NOMO-1 treated with DMSO at 0.1 percent for 48 hours (cell line): ENCODE measurements around the gene SOBP.
"Not testable (repeated sequence)": the region's sequence is repeated elsewhere in the genome, so short reads cannot be mapped to it uniquely, and the experiment has no call there.

ENCODE experiments used
- DNase-seq: peaks from one replicate; lab custom pipeline; 2025; ENCODE audit not compliant: unreplicated experiment; lab: John Stamatoyannopoulos, UW

The SOBP gene

GRCh38 chr6:107489636-107490565 lies at the start of gene SOBP:
Gene SOBP, plus strand, starts transcription at chr6:107490117. Its CDS starts 500 bp downstream, at chr6:107490617.
- DNase-seq = peak; percentile 26

- no peak for DNase-seq
Measured at GRCh38 chr6:107440936-107441335, 49.0 kb upstream of the SOBP start.

GRCh38 chr6:107441682-107442081 lies 48.2 kb upstream of the SOBP start:
- no peak for DNase-seq

GRCh38 chr6:107442938-107443607 lies 46.8 kb upstream of the SOBP start:
- no peak for DNase-seq

- DNase-seq = no peak
Measured at GRCh38 chr6:107443608-107444267, 46.2 kb upstream of the SOBP start.

- no peak for DNase-seq
Measured at GRCh38 chr6:107444277-107444676, 45.6 kb upstream of the SOBP start.

GRCh38 chr6:107447663-107448216 lies 42.2 kb upstream of the SOBP start:
- no peak for DNase-seq

GRCh38 chr6:107448776-107449175 lies 41.1 kb upstream of the SOBP start:
- no peak for DNase-seq

GRCh38 chr6:107458672-107459282 lies 31.1 kb upstream of the SOBP start:
- DNase-seq = no peak

- peak; percentile 97 for DNase-seq
Measured at GRCh38 chr6:107459283-107460082, 30.4 kb upstream of the SOBP start, which contains the start of gene PDSS2. Gene PDSS2, minus strand, starts transcription at chr6:107459564. Its CDS starts 279 bp downstream, at chr6:107459285.

GRCh38 chr6:107460083-107460631 lies 29.8 kb upstream of the SOBP start:
- DNase-seq = peak; percentile 68

- DNase-seq = no peak
Measured at GRCh38 chr6:107466062-107466461, 23.9 kb upstream of the SOBP start.

GRCh38 chr6:107470364-107470763 lies 19.6 kb upstream of the SOBP start:
- no peak for DNase-seq

- DNase-seq = no peak
Measured at GRCh38 chr6:107473660-107474059, 16.3 kb upstream of the SOBP start.

- not testable (repeated sequence) for DNase-seq
Measured at GRCh38 chr6:107475360-107475759, 14.6 kb upstream of the SOBP start.

GRCh38 chr6:107475826-107476225 lies 14.1 kb upstream of the SOBP start:
- not testable (repeated sequence) for DNase-seq

- no peak for DNase-seq
Measured at GRCh38 chr6:107479089-107479690, 10.7 kb upstream of the SOBP start.

GRCh38 chr6:107485157-107485556 lies 4.8 kb upstream of the SOBP start:
- no peak for DNase-seq

- no peak for DNase-seq
Measured at GRCh38 chr6:107488174-107488874, 1.6 kb upstream of the SOBP start.
